Measurements from ENCODE around the gene TGFA.

DNA sequence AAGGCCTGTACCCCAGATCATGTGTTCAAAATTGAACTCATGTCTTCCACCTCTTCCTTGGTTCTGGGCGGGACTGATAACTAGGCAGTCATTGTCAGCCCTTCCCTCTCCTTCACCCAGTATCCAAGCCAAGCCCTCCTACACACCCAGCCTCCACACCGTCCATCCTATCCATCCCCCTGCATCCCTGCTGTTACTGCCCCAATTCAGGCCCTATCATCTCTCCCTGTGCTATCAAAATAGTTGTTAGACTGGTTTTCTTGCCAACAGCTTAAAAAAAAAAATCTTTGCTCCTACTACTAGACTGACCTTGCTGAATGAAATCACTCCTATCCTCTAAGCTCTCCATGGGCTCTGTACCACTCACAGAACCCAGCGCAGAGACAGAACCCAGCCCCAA is 32.8 kb downstream of the TGFA start:
- TF ChIP-seq, protein P1, sequence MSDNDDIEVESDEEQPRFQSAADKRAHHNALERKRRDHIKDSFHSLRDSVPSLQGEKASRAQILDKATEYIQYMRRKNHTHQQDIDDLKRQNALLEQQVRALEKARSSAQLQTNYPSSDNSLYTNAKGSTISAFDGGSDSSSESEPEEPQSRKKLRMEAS (IDR thresholded peaks at IDR 0.05): no peak
- TF ChIP-seq SP1 (IDR thresholded peaks at IDR 0.05) (no peak), GABPA (IDR thresholded peaks at IDR 0.05 in 1 of 2, conservative IDR thresholded peaks at IDR 0.05 in 1 of 2) (no peak), RAD21 (IDR thresholded peaks at IDR 0.05) (no peak), FOXA1 (IDR thresholded peaks at IDR 0.05) (no peak), JUND (IDR thresholded peaks at IDR 0.05) (no peak), TAF1 (conservative IDR thresholded peaks at IDR 0.05) (no peak), EGR1 (IDR thresholded peaks at IDR 0.05; ENCODE audit: low read depth in 2 of 2) (no peak), YY1 (IDR thresholded peaks at IDR 0.05) (no peak)
- TF ChIP-seq, protein P2, sequence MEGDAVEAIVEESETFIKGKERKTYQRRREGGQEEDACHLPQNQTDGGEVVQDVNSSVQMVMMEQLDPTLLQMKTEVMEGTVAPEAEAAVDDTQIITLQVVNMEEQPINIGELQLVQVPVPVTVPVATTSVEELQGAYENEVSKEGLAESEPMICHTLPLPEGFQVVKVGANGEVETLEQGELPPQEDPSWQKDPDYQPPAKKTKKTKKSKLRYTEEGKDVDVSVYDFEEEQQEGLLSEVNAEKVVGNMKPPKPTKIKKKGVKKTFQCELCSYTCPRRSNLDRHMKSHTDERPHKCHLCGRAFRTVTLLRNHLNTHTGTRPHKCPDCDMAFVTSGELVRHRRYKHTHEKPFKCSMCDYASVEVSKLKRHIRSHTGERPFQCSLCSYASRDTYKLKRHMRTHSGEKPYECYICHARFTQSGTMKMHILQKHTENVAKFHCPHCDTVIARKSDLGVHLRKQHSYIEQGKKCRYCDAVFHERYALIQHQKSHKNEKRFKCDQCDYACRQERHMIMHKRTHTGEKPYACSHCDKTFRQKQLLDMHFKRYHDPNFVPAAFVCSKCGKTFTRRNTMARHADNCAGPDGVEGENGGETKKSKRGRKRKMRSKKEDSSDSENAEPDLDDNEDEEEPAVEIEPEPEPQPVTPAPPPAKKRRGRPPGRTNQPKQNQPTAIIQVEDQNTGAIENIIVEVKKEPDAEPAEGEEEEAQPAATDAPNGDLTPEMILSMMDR (IDR thresholded peaks at IDR 0.05; ENCODE audit: low read depth, low read length, missing input control): no peak
- TF ChIP-seq, protein P3, sequence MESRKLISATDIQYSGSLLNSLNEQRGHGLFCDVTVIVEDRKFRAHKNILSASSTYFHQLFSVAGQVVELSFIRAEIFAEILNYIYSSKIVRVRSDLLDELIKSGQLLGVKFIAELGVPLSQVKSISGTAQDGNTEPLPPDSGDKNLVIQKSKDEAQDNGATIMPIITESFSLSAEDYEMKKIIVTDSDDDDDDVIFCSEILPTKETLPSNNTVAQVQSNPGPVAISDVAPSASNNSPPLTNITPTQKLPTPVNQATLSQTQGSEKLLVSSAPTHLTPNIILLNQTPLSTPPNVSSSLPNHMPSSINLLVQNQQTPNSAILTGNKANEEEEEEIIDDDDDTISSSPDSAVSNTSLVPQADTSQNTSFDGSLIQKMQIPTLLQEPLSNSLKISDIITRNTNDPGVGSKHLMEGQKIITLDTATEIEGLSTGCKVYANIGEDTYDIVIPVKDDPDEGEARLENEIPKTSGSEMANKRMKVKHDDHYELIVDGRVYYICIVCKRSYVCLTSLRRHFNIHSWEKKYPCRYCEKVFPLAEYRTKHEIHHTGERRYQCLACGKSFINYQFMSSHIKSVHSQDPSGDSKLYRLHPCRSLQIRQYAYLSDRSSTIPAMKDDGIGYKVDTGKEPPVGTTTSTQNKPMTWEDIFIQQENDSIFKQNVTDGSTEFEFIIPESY (IDR thresholded peaks at IDR 0.05): no peak
- TF ChIP-seq, protein P4, sequence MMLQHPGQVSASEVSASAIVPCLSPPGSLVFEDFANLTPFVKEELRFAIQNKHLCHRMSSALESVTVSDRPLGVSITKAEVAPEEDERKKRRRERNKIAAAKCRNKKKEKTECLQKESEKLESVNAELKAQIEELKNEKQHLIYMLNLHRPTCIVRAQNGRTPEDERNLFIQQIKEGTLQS (IDR thresholded peaks at IDR 0.05): no peak
- TF ChIP-seq, protein P5, sequence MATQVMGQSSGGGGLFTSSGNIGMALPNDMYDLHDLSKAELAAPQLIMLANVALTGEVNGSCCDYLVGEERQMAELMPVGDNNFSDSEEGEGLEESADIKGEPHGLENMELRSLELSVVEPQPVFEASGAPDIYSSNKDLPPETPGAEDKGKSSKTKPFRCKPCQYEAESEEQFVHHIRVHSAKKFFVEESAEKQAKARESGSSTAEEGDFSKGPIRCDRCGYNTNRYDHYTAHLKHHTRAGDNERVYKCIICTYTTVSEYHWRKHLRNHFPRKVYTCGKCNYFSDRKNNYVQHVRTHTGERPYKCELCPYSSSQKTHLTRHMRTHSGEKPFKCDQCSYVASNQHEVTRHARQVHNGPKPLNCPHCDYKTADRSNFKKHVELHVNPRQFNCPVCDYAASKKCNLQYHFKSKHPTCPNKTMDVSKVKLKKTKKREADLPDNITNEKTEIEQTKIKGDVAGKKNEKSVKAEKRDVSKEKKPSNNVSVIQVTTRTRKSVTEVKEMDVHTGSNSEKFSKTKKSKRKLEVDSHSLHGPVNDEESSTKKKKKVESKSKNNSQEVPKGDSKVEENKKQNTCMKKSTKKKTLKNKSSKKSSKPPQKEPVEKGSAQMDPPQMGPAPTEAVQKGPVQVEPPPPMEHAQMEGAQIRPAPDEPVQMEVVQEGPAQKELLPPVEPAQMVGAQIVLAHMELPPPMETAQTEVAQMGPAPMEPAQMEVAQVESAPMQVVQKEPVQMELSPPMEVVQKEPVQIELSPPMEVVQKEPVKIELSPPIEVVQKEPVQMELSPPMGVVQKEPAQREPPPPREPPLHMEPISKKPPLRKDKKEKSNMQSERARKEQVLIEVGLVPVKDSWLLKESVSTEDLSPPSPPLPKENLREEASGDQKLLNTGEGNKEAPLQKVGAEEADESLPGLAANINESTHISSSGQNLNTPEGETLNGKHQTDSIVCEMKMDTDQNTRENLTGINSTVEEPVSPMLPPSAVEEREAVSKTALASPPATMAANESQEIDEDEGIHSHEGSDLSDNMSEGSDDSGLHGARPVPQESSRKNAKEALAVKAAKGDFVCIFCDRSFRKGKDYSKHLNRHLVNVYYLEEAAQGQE (IDR thresholded peaks at IDR 0.05): no peak

Measured in liver (tissue), 3 donors.